Measurements from ENCODE around the gene MYO15B. TPM values are rescaled to one million over a fixed set of nuclear protein-coding genes. Genes with fewer than 3 reads are reported as not detected.

The MYO15B gene
- total and polyA plus RNA-seq, 8 donors = 67.7 to 515 (median 150) TPM

- Histone ChIP-seq H3K4me3 (no peak overlapping the region), H3K27ac (peak overlapping the region; percentile 90 to 98 (median 94)), H3K27me3 (no peaks in the 10 kb centered on the region), H3K4me1 (peaks cover 31 to 66% (median 54%) of the 10 kb centered on the region in 4 donors), H3K36me3 (no peaks in the 10 kb centered on the region), H3K9me3 (no peaks in the 10 kb centered on the region)
- DNase-seq = no peak
- TF ChIP-seq EP300 (IDR thresholded peaks at IDR 0.05) (no peak), POLR2A (IDR thresholded peaks at IDR 0.05) (no peak), CTCF (IDR thresholded peaks at IDR 0.05) (no peak), POLR2AphosphoS5 (IDR thresholded peaks at IDR 0.05) (no peak)
- 70 to 78% (median 75%) methylated on average over 7 of the region's 7 CpGs for WGBS, 5 donors
- intact Hi-C loops (cut with DNase I; ENCODE audit: low total_unique reads) = no loop called here
These were observed 36.3 kb upstream of the MYO15B start for GRCh38 chr17:75551266-75551665.

- 73 to 82% (median 78%) methylated on average over 12 to 14 of the region's 14 CpGs for WGBS, 5 donors
- intact Hi-C loops (cut with DNase I; ENCODE audit: low total_unique reads) = no loop called here
- Histone ChIP-seq H3K36me3 (peaks cover 0 to under 1% (median 0%) of the 10 kb centered on the region in 4 donors), H3K27ac (peak overlapping the region in 4 of 5 donors; percentile 17 to 62 (median 48)), H3K4me1 (peaks cover 35 to 68% (median 57%) of the 10 kb centered on the region in 4 donors), H3K9me3 (no peaks in the 10 kb centered on the region), H3K4me3 (no peak overlapping the region), H3K27me3 (no peaks in the 10 kb centered on the region)
- peak in 1 of 2 donors; percentile 63 for DNase-seq
- no peak for TF ChIP-seq EP300 (IDR thresholded peaks at IDR 0.05)
- TF ChIP-seq POLR2AphosphoS5 (IDR thresholded peaks at IDR 0.05) = no peak
- TF ChIP-seq POLR2A (IDR thresholded peaks at IDR 0.05) = no peak
- no peak for TF ChIP-seq CTCF (IDR thresholded peaks at IDR 0.05)
These were observed 34.9 kb upstream of the MYO15B start for GRCh38 chr17:75552425-75553294.

- H3K27ac ChIP-seq = peak overlapping the region in 4 of 5 donors; percentile 17 to 62 (median 48)
- no peaks in the 10 kb centered on the region for H3K9me3 ChIP-seq
- WGBS, 5 donors = 71 to 80% (median 76%) methylated on average over 8 of the region's 8 CpGs
- TF ChIP-seq POLR2A (IDR thresholded peaks at IDR 0.05) (no peak), POLR2AphosphoS5 (IDR thresholded peaks at IDR 0.05) (no peak), CTCF (IDR thresholded peaks at IDR 0.05) (no peak), EP300 (IDR thresholded peaks at IDR 0.05) (no peak)
- peaks cover 40 to 68% (median 57%) of the 10 kb centered on the region in 4 donors for H3K4me1 ChIP-seq
- intact Hi-C loops (cut with DNase I; ENCODE audit: low total_unique reads) = no loop called here
- H3K4me3 ChIP-seq = no peak overlapping the region
- peaks cover 0 to 9% (median 0%) of the 10 kb centered on the region in 4 donors for H3K36me3 ChIP-seq
- DNase-seq = no peak
- no peaks in the 10 kb centered on the region for H3K27me3 ChIP-seq
These were observed 34.1 kb upstream of the MYO15B start for GRCh38 chr17:75553295-75554110.

- H3K4me3 ChIP-seq = no peak overlapping the region
- no peaks in the 10 kb centered on the region for H3K27me3 ChIP-seq
- H3K9me3 ChIP-seq = no peaks in the 10 kb centered on the region
- WGBS, 5 donors = 66 to 84% (median 76%) methylated on average over 13 to 21 of the region's 21 CpGs
- peak; percentile 51 to 58 for DNase-seq
- peaks cover 32 to 62% (median 56%) of the 10 kb centered on the region in 4 donors for H3K4me1 ChIP-seq
- peaks cover 0 to 25% (median 6%) of the 10 kb centered on the region in 4 donors for H3K36me3 ChIP-seq
- intact Hi-C loops (cut with DNase I; ENCODE audit: low total_unique reads) = no loop called here
- TF ChIP-seq EP300 (IDR thresholded peaks at IDR 0.05) (no peak), CTCF (IDR thresholded peaks at IDR 0.05) (no peak), POLR2A (IDR thresholded peaks at IDR 0.05) (no peak), POLR2AphosphoS5 (IDR thresholded peaks at IDR 0.05) (no peak)
- H3K27ac ChIP-seq = peak overlapping the region; percentile 62 to 85 (median 79)
These were observed 31.9 kb upstream of the MYO15B start for GRCh38 chr17:75555679-75556153.

Measured in stomach (tissue), 9 donors.